NCI-H510A (cell line): ENCODE data around the gene CIAO3.
"Not testable (repeated sequence)": the region's sequence is repeated elsewhere in the genome, so short reads cannot be mapped to it uniquely, and the experiment has no call there.

Experiments used
- DNase-seq: peaks from one replicate; lab custom pipeline; 2025; lab: John Stamatoyannopoulos, UW

CIAO3 gene

GRCh38 chr16:760065-760464 is 19.3 kb upstream of the CIAO3 start:
- DNase-seq = no peak

- no peak for DNase-seq
These were observed 18.5 kb upstream of the CIAO3 start for GRCh38 chr16:759110-759910.

GRCh38 chr16:756428-756827 is 15.6 kb upstream of the CIAO3 start:
- no peak for DNase-seq

GRCh38 chr16:754656-755055 is 13.9 kb upstream of the CIAO3 start:
- no peak for DNase-seq

- DNase-seq = not testable (repeated sequence)
These were observed 13.4 kb upstream of the CIAO3 start for GRCh38 chr16:754121-754607.

- no peak for DNase-seq
These were observed 11.2 kb upstream of the CIAO3 start for GRCh38 chr16:752007-752312.

- DNase-seq = no peak
These were observed 10.6 kb upstream of the CIAO3 start for GRCh38 chr16:751152-752006.

GRCh38 chr16:750485-750884 is 9.7 kb upstream of the CIAO3 start:
- DNase-seq = no peak

GRCh38 chr16:749010-749409 is 8.2 kb upstream of the CIAO3 start:
- DNase-seq = no peak

GRCh38 chr16:747978-748746 is 7.4 kb upstream of the CIAO3 start:
- no peak for DNase-seq

- no peak for DNase-seq
These were observed 5.8 kb upstream of the CIAO3 start for GRCh38 chr16:746637-747036.

GRCh38 chr16:745739-746138 is 4.9 kb upstream of the CIAO3 start:
- DNase-seq = no peak

- DNase-seq = no peak
These were observed 3.1 kb upstream of the CIAO3 start for GRCh38 chr16:743794-744500.

- DNase-seq = not testable (repeated sequence)
These were observed 2.1 kb upstream of the CIAO3 start for GRCh38 chr16:742894-743293.

GRCh38 chr16:741986-742629 is 1.3 kb upstream of the CIAO3 start:
- DNase-seq = no peak

GRCh38 chr16:740459-740763 is 386 bp downstream of the CIAO3 start:
- no peak for DNase-seq

GRCh38 chr16:739560-740458 is 988 bp downstream of the CIAO3 start:
- DNase-seq = no peak

- no peak for DNase-seq
These were observed 3.8 kb downstream of the CIAO3 start for GRCh38 chr16:736936-737481.

- DNase-seq = no peak
These were observed 4.8 kb downstream of the CIAO3 start for GRCh38 chr16:735982-736453.
